GM12874 (cell line): ENCODE results near the gene TBX5.

ENCODE experiments used
- CTCF ChIP-seq: IDR thresholded peaks from 2 replicates; pipeline ENCODE4 v1.5.1; 2011; ENCODE audit warnings: low read depth, mild to moderate bottlenecking, control low read depth, low read length, moderate library complexity; ENCODE audit not compliant: insufficient read depth

Gene TBX5

GRCh38 chr12:114320968-114321367 lies 85.0 kb downstream of the TBX5 start:
- no peak for TF ChIP-seq CTCF

GRCh38 chr12:114320101-114320500 lies 85.8 kb downstream of the TBX5 start:
- TF ChIP-seq CTCF = no peak

- TF ChIP-seq CTCF = no peak
Measured at GRCh38 chr12:114319422-114319821, 86.5 kb downstream of the TBX5 start.

- TF ChIP-seq CTCF = no peak
Measured at GRCh38 chr12:114318984-114319383, 87.0 kb downstream of the TBX5 start.

- no peak for TF ChIP-seq CTCF
Measured at GRCh38 chr12:114316076-114316475, 89.9 kb downstream of the TBX5 start.

GRCh38 chr12:114314974-114315720 lies 90.8 kb downstream of the TBX5 start:
- TF ChIP-seq CTCF = no peak

GRCh38 chr12:114314403-114314802 lies 91.5 kb downstream of the TBX5 start:
- no peak for TF ChIP-seq CTCF
